Suppressor macrophage treated with lipopolysaccharide for 1 hour (primary cell): Measurements from ENCODE around the gene RFX3.

ENCODE experiments used
- DNase-seq, 3 donors: peaks; one replicate each; pipeline ENCODE4 v3.0.0-alpha.2; 2020 to 2022

The RFX3 gene

DNA sequence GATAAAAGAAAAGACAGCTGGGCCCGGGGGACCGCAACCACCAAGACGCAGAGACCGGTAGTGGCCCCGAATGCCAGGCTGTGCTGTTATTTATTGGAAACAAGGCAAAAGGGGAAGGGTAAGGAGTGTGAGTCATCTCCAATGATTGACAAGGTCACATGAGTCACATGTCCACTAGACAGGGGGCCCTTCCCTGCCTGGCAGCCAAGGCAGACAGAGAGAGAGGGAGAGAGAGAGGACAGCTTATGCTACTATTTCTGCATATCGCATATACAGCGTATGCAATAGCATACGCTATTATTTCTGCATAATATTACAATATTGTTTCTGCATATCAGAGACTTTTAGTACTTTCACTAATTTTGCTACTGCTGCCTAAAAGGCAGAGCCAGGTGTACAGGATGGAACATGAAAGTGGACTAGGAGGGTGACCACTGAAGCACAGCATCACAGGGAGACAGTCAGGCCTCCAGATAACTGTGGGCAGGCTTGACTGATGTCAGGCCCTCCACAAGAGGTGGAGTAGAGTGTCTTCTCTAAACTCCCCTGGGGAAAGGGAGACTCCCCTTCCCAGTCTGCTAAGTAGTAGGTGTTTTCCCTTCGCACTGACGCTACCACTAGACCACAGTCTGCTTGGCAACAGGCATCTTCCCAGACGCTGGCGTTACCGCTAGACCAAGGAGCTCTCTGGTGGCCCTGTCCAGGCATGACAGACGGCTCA is 50.3 kb downstream of the RFX3 start:
- DNase-seq, result no peak

DNA sequence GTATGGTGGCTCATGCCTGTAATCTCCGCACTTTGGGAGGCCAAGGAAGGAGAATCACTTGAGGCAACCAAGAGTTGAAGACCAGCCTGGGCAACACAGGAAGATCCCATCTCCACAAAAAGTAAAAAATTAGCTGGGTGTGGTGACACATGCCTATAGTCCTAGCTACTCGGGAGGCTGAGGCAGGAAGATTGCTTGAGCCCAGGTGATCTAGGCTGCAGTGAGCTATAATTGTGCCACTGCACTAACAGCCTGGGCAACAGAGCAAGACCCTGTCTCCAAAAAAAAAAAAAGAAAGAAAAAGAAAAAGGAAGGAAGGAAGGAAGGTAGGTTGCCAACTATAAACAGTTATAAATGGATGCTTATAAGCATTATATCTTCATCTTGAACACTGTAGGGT is 51.0 kb downstream of the RFX3 start:
- DNase-seq, result no peak

- peak in 1 of 3 donors; percentile 31 for DNase-seq
Measured at GRCh38 chr9:3473405-3473804, 52.4 kb downstream of the RFX3 start.

DNA sequence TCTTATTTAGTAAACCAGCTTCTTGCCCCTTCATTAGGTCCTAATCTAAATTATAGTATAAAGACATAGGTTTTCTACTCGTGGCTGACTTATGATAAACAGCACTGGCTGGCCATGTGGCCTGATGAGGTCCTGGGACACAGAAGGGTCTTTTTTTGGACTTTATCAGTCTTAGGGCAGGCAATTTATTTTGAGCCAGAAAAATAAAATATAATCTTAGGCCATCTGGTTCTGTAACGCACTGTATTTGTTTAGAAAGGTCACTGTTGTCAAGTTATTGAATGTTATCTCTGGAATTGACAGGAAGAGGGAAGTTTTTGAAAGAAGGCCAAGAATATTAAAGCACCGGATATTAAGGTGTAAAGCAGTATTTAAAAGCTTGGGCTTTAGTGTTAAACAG is 53.9 kb downstream of the RFX3 start:
- no peak for DNase-seq

DNA sequence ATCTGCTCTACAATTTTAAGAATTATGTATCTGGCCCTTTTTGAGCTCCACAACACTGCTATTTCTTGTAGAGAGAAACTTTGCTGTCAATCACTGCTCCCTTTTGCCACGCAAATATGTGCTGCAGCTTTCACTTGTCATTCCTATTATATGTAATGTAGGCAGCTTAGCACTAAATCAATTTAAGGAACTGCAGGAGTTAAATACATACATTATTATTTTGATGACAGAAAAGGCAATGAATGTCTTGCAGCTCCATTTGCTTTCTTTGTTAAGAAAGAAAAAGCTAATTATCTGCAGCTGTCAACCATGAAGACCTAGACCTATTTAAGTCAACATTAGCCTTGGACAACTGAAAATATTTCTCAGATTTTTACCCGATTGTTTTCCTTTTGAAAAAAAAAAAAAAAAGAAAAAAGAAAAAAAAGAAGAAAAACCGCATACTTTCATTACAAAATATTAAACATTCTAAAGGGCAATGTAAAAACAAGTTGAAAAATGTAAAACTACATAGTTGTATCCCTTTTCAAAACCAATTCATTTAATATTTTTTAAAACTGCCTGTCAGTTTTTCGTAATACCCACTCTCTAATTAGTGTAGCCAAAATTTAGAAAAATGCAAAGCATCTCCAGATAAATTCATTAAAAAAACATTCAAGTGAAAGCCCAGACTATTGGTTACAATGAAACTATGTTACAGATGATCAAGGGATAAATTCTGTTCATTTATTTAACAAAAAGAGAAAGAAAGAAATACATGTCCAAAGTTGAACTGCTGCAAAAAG is 57.2 kb downstream of the RFX3 start:
- DNase-seq, result no peak

DNA sequence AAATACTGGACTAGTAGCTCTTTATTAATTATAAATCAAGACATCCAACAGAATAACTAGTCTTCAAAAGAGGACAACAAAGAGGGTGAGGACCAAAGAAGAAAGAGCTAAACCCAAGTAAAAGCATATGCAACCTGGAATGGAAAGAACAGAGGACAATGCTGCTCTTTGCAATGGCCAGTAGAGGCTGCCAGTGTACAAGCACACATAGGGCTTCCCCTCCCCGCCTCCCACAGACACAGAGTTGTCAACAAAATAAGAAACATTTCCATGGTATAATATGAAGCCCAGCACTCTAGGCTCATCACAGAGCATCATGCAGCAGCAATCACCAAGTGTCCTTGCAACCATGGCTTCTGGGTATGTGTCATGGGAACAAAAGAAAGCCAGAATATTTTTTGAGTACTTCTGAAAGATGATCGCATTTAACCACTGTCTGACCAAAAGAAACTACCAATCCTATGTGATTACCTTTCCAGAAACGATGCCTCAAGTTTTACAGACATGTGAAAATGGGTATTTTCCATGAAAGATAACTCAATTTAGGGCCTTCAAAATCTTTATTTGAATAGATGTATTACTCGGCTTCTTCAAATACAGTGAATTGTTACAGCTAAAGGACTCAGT is 58.1 kb downstream of the RFX3 start:
- DNase-seq, result peak; percentile 79 to 82 (median 81)

DNA sequence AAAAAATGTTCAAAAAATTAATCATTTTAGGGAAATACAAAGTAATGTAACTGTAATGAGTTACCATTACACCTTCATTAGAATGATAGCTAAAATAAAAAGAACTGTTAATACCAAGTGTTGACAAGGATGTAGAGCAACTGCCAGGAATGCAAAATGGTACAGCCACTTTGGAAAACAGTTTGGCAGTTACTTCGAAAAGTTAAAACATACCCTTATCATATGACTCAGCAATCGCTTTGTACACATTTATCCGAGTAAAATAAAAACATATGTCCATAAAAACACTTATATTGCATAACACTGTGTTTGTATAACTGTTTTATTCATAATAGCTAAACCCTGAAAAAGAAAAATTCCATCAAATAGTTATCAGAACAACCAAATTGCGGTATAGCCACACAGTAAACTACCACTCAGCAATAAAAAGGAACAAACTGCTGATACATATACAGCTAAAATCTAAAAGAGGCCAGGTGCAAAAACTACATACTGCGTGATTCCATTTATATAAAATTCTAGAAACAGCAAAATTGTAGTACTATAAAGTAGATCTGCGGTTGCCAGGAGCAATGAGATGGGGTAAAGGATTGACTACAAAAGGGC is 61.7 kb downstream of the RFX3 start:
- no peak for DNase-seq

GRCh38 chr9:3458806-3459475 is 66.9 kb downstream of the RFX3 start:
- no peak for DNase-seq

- DNase-seq, result no peak
Measured at GRCh38 chr9:3457175-3457574, 68.6 kb downstream of the RFX3 start.

GRCh38 chr9:3455717-3456116 is 70.1 kb downstream of the RFX3 start:
- no peak for DNase-seq

DNA sequence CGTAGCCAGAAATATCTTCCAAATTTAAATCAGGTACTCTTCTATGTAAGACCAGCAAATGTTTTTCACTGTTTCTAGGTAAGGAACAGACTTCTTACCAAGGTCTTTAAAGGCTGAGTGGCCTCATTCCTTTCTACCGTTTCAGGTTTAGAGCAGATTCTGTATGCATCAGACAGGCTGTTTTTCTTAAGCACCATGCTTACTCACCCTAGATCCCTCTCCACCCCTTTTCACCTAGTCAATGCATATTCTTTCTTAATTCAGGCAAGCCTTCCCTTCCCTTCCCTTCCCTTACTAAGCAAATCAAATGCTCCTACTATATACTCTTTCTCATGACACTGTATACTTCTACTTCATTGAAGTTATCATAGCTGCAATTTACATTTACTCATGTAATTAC is 70.7 kb downstream of the RFX3 start:
- no peak for DNase-seq

DNA sequence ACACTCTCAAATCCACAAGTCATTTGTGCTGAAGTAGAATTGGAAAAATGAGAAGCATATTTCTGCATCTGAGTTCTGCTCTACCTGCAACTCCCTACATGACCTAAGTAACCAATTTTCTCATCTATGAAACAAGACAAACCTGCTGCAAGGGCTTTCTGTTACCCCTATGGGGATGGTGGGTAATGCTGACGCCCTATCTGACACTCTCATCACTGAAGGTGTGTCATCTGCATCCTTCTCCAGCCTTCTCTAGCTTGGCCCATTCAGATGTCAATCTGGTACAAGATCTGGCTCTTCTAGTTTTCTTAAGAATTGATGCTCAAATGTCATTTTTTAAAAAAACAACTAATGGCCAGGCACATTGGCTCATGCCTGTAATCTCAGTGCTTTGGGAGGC is 73.8 kb downstream of the RFX3 start:
- DNase-seq, result no peak

GRCh38 chr9:3447788-3448187 is 78.0 kb downstream of the RFX3 start:
- DNase-seq, result no peak

DNA sequence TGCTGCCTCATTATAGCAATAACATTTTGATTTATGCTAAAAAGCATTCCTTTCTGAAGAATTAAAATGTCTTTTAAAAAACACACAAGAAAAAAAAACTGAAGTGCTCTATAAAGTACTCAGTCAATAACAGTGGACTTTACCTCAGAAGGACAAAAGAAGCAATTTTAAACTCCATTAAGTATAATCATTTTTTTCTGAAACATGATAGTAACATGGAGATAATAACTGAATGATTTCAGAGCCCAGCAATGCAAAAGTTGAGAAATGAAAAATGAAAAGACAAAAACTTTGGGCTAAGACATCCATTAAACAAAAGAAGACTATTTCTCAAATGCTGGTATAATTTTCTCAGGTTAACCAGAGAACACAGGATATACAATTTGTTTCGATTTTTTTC is 78.7 kb downstream of the RFX3 start:
- no peak for DNase-seq

DNA sequence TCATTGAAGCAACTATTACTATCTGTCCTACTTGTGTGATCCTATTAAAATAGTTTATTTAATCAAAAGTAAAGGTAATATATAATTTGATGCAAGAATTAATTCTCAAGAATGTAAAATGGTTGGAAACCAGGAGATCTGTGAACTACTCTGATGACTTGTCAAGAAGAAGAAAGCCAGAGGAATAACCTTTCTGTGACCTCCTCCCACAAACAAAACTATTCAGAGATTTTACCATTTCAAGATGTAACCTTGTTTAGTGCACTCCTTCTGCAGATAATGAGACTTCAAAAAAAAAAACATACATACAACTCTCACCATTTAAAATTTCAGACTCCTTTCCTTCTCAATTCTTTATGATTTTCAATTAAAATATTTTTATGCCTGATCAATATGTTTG is 79.5 kb downstream of the RFX3 start:
- DNase-seq, result no peak

DNA sequence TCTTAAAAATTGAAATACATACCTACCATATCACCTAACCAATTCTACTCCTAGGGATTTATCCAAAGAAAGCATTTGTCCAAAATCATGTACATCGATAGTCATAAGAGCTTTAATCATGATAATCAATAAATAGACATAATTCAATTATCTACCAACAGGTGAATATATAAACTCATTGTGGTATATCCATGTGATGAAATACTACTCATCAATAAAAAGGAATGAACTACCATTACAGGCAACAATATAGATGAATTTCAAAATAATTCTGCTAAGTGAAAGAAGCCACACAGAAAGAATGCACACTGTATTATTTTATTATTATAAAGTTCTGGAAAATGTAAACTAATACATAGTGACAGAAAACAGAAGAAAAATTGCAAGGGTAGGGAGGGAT is 81.8 kb downstream of the RFX3 start:
- no peak for DNase-seq

- DNase-seq, result peak; percentile 72 to 78 (median 78)
Measured at GRCh38 chr9:3441197-3441816, 84.5 kb downstream of the RFX3 start.

DNA sequence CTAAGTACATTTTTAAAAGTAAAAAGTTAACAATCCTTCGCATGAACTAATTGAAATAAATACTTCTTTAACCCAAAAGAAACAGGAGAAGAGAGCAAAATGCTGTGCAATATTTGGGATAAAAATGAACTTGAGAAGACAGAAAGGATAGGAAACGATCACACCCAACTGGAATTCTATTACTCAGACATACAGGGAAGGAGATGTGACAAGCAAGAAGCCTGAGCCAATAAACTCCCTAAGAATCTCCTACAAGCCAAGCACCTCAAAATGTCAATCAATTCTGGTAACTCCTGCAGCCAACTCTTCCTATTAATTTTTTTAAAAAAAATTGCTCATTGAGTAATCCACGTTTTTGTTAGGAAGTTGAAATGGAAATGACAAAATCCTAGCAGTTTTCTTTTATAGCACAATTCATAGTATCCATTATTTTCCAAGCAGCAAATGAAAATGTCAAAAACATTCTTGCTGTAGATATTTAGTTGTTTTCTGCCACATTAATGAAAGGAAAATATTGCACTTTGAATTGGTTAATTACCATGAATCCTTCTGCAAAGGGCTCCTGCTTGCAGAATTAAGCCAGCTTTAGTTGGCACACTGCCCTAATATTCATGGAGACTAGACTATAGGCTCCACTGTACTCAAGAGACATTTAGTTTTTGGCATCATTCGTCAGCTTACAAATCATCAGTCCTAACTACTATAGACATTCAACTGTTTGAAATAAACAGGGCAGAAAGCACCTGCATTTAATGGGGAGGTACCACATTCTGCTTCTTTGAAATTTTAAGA is 89.0 kb downstream of the RFX3 start:
- DNase-seq, result no peak

- DNase-seq, result no peak
Measured at GRCh38 chr9:3435732-3436131, 90.1 kb downstream of the RFX3 start.

DNA sequence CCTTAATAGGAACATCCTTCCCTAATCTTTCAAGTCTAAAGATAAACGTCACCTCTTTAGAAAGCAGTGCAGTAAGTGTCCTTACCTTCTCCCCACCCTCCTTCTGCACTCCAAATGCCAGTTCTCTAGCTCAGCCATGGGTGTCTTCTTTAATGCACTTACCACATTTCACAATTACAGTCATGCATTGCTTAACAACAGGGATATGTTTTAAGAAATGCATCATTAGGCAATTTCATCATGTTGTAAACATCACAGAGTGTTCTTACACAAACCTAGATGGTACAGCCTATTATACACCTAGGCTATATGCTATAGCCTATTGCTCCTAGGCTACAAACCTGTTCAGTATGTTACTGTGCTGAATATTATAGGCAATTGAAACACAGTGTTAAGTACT is 91.2 kb downstream of the RFX3 start:
- peak; percentile 50 to 85 (median 76) for DNase-seq

DNA sequence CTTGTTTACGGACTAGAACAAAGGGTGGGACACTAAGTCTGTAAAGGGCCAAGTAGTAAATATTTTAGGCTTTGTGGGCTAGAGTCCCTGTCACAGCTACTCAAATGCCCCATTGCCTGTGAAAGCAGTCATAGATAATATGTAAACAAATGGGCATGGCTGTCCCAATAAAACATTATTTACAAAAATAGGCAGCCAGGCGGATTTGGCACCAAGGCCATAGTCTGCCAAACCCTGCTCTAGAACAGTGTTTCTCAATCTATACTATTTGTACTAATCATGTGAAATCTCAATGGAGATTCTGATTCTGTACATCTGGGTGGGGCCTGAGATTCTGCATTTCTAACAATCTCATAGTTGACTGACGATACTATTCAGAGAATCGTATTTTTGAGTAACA is 92.0 kb downstream of the RFX3 start:
- DNase-seq, result no peak

GRCh38 chr9:3433066-3433465 is 92.7 kb downstream of the RFX3 start:
- DNase-seq, result peak; percentile 24 to 36 (median 29)
